Bronchial epithelial cell (primary cell): Measurements from ENCODE around the gene NIPAL3. TPM values are rescaled to one million over a fixed set of nuclear protein-coding genes. Genes with fewer than 3 reads are reported as not detected.

ENCODE experiments used
- DNase-seq: peaks from one replicate; pipeline ENCODE4 v3.0.0-alpha.2; 2010; ENCODE audit warnings: low read depth
- FAIRE-seq: peaks from 2 replicates; lab custom pipeline; 2011; peaks lifted over from hg19 to GRCh38; lab: Jason Lieb, UNC
- H3K27me3 ChIP-seq: 2 replicates; pipeline ENCODE4 v1.5.1; 2011; ENCODE audit warnings: low read length; ENCODE audit not compliant: control insufficient read depth, insufficient read depth
- H3K36me3 ChIP-seq: 2 replicates; pipeline ENCODE4 v1.5.1; 2011; ENCODE audit warnings: low read length; ENCODE audit not compliant: control insufficient read depth, insufficient read depth
- H3K4me3 ChIP-seq: 2 replicates; pipeline ENCODE4 v1.5.1; 2011; ENCODE audit warnings: mild to moderate bottlenecking, low read depth, low read length, control low read depth
- CTCF ChIP-seq: IDR thresholded peaks from 2 replicates; pipeline ENCODE4 v1.5.1; 2011; ENCODE audit warnings: mild to moderate bottlenecking, moderate library complexity, low read length, control low read depth, inconsistent platforms; ENCODE audit not compliant: insufficient read depth, severe bottlenecking
- total RNA-seq: library from RNA; depleted of rRNA; stranded (reverse); fragments of >200 nt; gene quantifications from 2 replicates; pipeline ENCODE4 v1.2.1, GENCODE V29; 2014

The NIPAL3 gene
- total RNA-seq, 1 donor from 2014 or later: 35.8 TPM

DNA sequence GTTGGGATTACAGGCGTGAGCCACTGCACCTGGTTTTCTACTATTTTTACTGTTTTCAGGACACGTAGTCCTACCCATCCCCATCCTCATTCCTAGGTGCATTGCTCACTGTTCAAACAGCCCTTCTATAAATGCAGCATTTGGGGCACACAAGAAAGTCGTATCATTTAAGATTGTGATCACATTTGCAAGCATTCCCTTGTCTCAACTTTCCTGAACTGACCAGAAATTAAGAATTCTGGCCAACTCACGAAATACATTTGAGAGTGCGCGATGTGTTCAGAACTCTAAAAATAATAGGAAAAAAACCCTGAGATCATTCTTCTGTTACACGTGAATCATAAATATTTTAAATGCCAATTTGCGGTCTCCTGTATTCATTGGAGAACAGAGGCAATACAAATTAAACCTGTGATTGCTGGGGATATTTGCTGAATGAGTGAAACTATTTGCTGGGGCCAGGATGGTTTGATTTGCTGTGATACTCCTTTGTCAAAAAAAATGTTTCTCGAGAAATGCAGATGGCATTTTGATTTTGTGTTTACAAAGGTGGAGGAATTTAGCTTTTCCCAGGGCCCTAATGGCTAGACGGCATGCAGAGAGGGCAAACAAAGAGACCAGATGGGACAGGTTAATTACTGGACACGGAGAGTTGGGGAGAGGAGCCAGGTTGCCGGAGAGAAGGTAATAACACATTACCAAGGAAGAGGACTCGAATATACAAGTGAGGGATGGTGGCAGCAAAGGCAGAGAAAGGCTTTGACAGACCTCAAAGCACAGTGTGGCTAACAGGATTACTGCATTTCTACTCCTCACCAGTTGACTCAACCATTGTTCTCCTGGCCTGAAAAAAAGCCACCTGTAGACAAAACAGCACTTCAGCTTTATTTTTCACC lies 40.5 kb upstream of the NIPAL3 start:
- no peak overlapping the region for H3K4me3 ChIP-seq
- no peak for FAIRE-seq
- no peak for TF ChIP-seq CTCF

DNA sequence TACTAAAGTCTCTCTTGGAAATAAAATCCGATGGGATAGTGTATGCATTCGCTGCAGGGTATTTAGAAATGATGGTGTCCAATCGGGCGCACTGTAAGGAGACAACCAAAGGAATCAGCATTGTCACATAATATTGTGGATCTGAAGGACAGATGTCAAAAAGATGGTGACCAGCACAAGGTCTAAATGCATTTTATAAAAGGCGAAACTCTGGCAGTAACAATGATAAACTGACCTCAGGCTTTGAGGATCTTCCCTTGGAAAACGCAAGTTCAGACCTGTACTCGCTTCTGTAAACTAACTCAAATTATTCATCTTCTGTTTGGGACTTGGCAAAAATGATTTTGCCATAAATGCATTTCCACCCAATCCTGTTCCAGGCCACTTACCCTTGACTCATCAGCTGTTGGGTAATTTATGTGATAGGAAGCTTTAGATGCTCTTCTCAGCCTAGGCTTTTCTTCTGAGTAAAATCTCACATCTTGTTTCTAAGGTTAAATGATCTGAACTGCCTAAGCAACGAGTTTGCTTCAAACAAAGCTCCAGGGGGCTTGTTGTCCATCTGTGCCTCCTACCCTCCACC lies 35.8 kb upstream of the NIPAL3 start:
- Histone ChIP-seq H3K27me3 (no peaks in the 10 kb centered on the region), H3K36me3 (no peaks in the 10 kb centered on the region), H3K4me3 (no peak overlapping the region)
- FAIRE-seq (peak; percentile 94), DNase-seq (peak; percentile 99)
- no peak for TF ChIP-seq CTCF

More for the DNA sequence above, 40.5 kb upstream of the NIPAL3 start:
- no peaks in the 10 kb centered on the region for H3K36me3 ChIP-seq
- no peaks in the 10 kb centered on the region for H3K27me3 ChIP-seq
- peak; percentile 90 for DNase-seq

GRCh38 chr1:24380508-24380907 lies 35.1 kb upstream of the NIPAL3 start:
- no peak for DNase-seq
- no peak overlapping the region for H3K4me3 ChIP-seq
- H3K36me3 ChIP-seq: no peaks in the 10 kb centered on the region
- no peak for FAIRE-seq
- TF ChIP-seq CTCF: no peak
- H3K27me3 ChIP-seq: no peaks in the 10 kb centered on the region

GRCh38 chr1:24381256-24381655 lies 34.3 kb upstream of the NIPAL3 start:
- Histone ChIP-seq H3K4me3 (no peak overlapping the region), H3K36me3 (no peaks in the 10 kb centered on the region), H3K27me3 (no peaks in the 10 kb centered on the region)
- DNase-seq (no peak), FAIRE-seq (no peak)
- no peak for TF ChIP-seq CTCF

- TF ChIP-seq CTCF: no peak
- DNase-seq: peak; percentile 91
- no peaks in the 10 kb centered on the region for H3K27me3 ChIP-seq
- H3K36me3 ChIP-seq: peaks cover under 1% of the 10 kb centered on the region
- peak; percentile 94 for FAIRE-seq
- H3K4me3 ChIP-seq: no peak overlapping the region
Measured at GRCh38 chr1:24382165-24382577, 33.4 kb upstream of the NIPAL3 start.
